Gastrocnemius medialis (tissue), 4 donors: Measurements from ENCODE around the gene SFMBT2.

Experiments used
- CTCF ChIP-seq, 5 experiments: fragments of 450-650 bp in 3 of 5; fragments of 200-600 bp in 2 of 5; sonication (generic) in 2 of 5; IDR thresholded peaks in 4 of 5; conservative IDR thresholded peaks in 1 of 5; 1 replicate in 4 of 5; 2 replicates in 1 of 5; pipeline ENCODE4 v1.5.1; 2016 to 2019; ENCODE audit warnings: antibody characterized with exemption in 5 of 5, mild to moderate bottlenecking in 3 of 5, moderate library complexity in 3 of 5
- POLR2A ChIP-seq, 2 donors: fragments of 450-650 bp; IDR thresholded peaks; one replicate each; pipeline ENCODE4 v1.6.1; 2017; ENCODE audit warnings: antibody characterized with exemption in 2 of 2, mild to moderate bottlenecking in 2 of 2, moderate library complexity in 2 of 2

- no peak for TF ChIP-seq CTCF (IDR thresholded peaks at IDR 0.05 in 4 of 5, conservative IDR thresholded peaks at IDR 0.05 in 1 of 5)
- TF ChIP-seq POLR2A (IDR thresholded peaks at IDR 0.05) = no peak
Observed at GRCh38 chr10:7306616-7307015, 104.2 kb downstream of the SFMBT2 start.
